Gastrocnemius medialis (tissue), 4 donors: ENCODE measurements around the gene PADI3.

Source experiments
- POLR2A ChIP-seq, 2 donors: fragments of 450-650 bp; IDR thresholded peaks; one replicate each; pipeline ENCODE4 v1.6.1; 2017; ENCODE audit warnings: antibody characterized with exemption in 2 of 2, mild to moderate bottlenecking in 2 of 2, moderate library complexity in 2 of 2
- TF ChIP-seq, protein P1 (sequence below), 5 experiments: fragments of 450-650 bp in 3 of 5; fragments of 200-600 bp in 2 of 5; sonication (generic) in 2 of 5; IDR thresholded peaks in 4 of 5; conservative IDR thresholded peaks in 1 of 5; 1 replicate in 4 of 5; 2 replicates in 1 of 5; pipeline ENCODE4 v1.5.1; 2016 to 2019; ENCODE audit warnings: antibody characterized with exemption in 5 of 5, mild to moderate bottlenecking in 3 of 5, moderate library complexity in 3 of 5

DNA sequence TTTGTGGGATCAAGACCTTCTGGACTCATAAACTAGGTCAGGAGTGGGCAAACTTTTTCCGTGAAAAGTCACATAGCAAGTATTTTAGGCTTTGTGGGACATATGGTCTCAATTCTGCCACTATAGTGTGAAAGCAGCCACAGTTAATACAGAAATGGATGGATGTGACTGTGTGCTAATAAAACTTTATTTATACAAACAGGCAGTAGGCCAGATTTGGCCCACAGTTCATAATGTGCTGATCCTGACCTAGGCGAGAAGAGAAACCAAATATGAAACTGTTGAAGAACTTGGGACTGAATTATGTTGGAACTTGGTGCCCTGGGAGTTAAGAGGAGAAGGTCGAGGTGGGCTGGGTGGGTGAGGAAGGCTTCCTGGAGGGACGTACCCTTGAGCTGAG lies 17.1 kb downstream of the PADI3 start:
- TF ChIP-seq POLR2A (IDR thresholded peaks at IDR 0.05), result no peak
- TF ChIP-seq, protein P1, sequence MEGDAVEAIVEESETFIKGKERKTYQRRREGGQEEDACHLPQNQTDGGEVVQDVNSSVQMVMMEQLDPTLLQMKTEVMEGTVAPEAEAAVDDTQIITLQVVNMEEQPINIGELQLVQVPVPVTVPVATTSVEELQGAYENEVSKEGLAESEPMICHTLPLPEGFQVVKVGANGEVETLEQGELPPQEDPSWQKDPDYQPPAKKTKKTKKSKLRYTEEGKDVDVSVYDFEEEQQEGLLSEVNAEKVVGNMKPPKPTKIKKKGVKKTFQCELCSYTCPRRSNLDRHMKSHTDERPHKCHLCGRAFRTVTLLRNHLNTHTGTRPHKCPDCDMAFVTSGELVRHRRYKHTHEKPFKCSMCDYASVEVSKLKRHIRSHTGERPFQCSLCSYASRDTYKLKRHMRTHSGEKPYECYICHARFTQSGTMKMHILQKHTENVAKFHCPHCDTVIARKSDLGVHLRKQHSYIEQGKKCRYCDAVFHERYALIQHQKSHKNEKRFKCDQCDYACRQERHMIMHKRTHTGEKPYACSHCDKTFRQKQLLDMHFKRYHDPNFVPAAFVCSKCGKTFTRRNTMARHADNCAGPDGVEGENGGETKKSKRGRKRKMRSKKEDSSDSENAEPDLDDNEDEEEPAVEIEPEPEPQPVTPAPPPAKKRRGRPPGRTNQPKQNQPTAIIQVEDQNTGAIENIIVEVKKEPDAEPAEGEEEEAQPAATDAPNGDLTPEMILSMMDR (IDR thresholded peaks at IDR 0.05 in 4 of 5, conservative IDR thresholded peaks at IDR 0.05 in 1 of 5), result no peak
